ENCODE measurements around the gene RPUSD3.

The RPUSD3 gene

GRCh38 chr3:9809239-9809614 lies 34.6 kb downstream of the RPUSD3 start:
- TF ChIP-seq, protein P1, sequence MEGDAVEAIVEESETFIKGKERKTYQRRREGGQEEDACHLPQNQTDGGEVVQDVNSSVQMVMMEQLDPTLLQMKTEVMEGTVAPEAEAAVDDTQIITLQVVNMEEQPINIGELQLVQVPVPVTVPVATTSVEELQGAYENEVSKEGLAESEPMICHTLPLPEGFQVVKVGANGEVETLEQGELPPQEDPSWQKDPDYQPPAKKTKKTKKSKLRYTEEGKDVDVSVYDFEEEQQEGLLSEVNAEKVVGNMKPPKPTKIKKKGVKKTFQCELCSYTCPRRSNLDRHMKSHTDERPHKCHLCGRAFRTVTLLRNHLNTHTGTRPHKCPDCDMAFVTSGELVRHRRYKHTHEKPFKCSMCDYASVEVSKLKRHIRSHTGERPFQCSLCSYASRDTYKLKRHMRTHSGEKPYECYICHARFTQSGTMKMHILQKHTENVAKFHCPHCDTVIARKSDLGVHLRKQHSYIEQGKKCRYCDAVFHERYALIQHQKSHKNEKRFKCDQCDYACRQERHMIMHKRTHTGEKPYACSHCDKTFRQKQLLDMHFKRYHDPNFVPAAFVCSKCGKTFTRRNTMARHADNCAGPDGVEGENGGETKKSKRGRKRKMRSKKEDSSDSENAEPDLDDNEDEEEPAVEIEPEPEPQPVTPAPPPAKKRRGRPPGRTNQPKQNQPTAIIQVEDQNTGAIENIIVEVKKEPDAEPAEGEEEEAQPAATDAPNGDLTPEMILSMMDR (IDR thresholded peaks at IDR 0.05; ENCODE audit: low read depth, low read length, missing control alignments) = no peak
- peak overlapping the region; percentile 46 for H3K4me3 ChIP-seq (replicated peaks; ENCODE audit: low read depth, low read length)
- no peak for DNase-seq (ENCODE audit: extremely low read depth, low read depth)

DNA sequence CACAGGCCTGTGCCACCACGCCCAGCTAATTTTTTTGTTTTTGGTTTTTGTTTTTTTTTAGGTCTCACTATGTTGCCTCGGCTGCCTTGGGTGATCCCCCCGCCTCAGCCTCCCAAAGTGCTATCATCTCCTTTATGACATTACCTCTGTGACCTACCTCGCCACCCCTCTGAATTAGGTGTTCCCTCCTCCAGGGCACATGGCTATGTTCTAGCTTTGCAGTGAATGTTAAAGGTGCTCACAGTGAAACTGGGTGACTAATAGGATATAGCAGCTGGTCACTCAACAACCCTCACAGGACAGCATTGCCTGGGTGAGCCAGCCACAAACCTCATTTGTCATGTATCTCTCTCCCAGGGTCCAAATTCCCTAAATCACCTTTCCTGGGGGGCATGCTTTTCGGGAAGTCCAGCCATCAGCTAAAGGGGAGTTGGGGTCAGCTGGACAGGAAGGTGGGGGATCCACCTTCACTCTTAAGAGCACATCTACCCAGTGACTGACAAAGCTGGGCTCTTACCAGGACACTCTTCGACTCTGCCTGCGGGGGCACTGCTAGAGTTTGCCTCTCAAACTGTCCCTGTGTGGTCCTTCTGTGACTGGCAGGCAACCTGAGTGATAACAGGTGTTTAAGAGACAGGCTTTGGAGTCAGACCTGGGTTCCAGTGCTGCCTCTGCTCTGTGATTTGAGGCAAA lies 35.3 kb downstream of the RPUSD3 start:
- DNase-seq (ENCODE audit: extremely low read depth, low read depth) = peak; percentile 21
- H3K4me3 ChIP-seq (replicated peaks; ENCODE audit: low read depth, low read length) = no peak overlapping the region
- TF ChIP-seq, protein P1 (IDR thresholded peaks at IDR 0.05; ENCODE audit: low read depth, low read length, missing control alignments) = no peak

GRCh38 chr3:9807981-9808344 lies 35.8 kb downstream of the RPUSD3 start:
- DNase-seq (ENCODE audit: extremely low read depth, low read depth) = no peak
- no peak overlapping the region for H3K4me3 ChIP-seq (replicated peaks; ENCODE audit: low read depth, low read length)
- TF ChIP-seq, protein P1 (IDR thresholded peaks at IDR 0.05; ENCODE audit: low read depth, low read length, missing control alignments) = no peak

DNA sequence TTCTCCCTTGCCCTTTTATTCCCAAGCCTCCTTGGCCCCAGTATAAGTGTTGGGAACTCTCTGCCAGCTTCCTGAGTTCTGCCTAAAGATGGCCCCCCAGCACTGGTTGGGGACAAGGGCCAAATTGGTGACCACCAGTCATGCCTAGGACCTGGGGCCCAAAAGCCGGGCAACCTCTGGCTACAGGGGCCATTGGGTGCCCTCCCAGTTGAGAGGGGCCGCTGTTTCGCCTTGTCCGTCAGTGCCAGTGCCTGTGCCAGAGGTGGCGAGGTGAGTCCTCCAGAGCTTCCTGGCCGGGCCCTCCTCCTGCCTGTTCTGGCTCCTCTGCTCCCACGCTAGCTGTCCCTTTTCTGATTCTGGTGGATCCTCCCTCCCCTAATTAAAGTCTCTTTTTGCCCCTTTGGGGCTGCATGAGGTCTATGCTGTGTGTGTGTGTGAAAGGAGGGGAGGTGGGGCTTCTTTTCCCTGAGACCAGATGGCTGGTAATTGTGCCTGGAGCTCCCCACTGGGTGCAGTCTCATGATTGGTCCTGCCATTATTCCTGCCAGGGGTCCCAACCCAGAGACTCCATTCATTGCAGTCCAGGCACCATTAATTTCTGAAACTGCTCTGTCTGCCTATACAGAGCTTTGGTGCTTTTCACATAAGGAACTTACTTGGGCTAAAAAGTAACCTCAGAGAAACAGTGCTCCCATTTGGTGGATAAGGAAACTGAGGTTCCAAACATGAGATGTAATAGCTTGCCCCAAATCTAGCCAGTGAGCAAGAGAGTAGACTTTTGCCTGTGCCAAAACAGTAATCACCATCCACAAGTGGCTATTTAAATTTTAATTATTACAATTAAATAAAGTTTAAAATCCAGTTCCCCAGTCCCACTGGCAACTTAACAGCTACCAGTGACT lies 36.9 kb downstream of the RPUSD3 start:
- H3K4me3 ChIP-seq (replicated peaks; ENCODE audit: low read depth, low read length) = no peak overlapping the region

DNA sequence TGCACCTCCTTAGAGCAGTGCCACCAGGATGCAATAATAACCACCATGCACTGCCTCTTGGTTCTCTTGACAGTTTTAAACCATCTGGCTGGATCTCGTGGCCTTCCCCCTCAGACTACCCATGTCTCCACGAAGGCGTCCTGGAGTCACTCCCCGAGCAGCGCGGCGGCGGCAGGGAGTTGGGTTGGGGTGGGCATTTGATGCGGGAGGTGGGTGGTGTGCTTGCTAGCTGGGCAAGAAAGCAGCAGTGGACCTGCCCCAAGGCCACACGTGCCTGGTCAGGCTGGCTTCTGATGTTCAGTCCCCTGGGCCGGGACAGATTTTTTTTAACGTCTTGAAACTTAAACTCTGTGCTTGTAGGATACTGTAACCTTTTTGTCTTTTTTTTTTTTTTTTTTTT lies 37.7 kb downstream of the RPUSD3 start:
- no peak overlapping the region for H3K4me3 ChIP-seq (replicated peaks; ENCODE audit: low read depth, low read length)
- TF ChIP-seq, protein P1 (IDR thresholded peaks at IDR 0.05; ENCODE audit: low read depth, low read length, missing control alignments) = no peak
- no peak for DNase-seq (ENCODE audit: extremely low read depth, low read depth)

More for the DNA sequence above, 36.9 kb downstream of the RPUSD3 start:
- TF ChIP-seq, protein P1 (IDR thresholded peaks at IDR 0.05; ENCODE audit: low read depth, low read length, missing control alignments) = no peak
- DNase-seq (ENCODE audit: extremely low read depth, low read depth) = no peak

GRCh38 chr3:9804996-9805395 lies 38.8 kb downstream of the RPUSD3 start:
- H3K4me3 ChIP-seq (replicated peaks; ENCODE audit: low read depth, low read length) = no peak overlapping the region
- no peak for DNase-seq (ENCODE audit: extremely low read depth, low read depth)
- TF ChIP-seq, protein P1 (IDR thresholded peaks at IDR 0.05; ENCODE audit: low read depth, low read length, missing control alignments) = no peak
